ENCODE measurements around the gene TARP.

Gene TARP

GRCh38 chr7:38215115-38215514 lies 58.3 kb downstream of the TARP start:
- TF ChIP-seq, protein P1, sequence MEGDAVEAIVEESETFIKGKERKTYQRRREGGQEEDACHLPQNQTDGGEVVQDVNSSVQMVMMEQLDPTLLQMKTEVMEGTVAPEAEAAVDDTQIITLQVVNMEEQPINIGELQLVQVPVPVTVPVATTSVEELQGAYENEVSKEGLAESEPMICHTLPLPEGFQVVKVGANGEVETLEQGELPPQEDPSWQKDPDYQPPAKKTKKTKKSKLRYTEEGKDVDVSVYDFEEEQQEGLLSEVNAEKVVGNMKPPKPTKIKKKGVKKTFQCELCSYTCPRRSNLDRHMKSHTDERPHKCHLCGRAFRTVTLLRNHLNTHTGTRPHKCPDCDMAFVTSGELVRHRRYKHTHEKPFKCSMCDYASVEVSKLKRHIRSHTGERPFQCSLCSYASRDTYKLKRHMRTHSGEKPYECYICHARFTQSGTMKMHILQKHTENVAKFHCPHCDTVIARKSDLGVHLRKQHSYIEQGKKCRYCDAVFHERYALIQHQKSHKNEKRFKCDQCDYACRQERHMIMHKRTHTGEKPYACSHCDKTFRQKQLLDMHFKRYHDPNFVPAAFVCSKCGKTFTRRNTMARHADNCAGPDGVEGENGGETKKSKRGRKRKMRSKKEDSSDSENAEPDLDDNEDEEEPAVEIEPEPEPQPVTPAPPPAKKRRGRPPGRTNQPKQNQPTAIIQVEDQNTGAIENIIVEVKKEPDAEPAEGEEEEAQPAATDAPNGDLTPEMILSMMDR (IDR thresholded peaks at IDR 0.05; ENCODE audit: control extremely low read depth, extremely low read depth, low read depth, missing control alignments), result no peak
- ChIA-PET CTCF (interaction anchor here (0.7 to 4.9 kb wide), 65 partner anchors 8 to 384 kb away, joined by 3 to 103 read pairs (median 7); partner anchors contain the start of genes STARD3NL and TARP), POLR2A (no interaction called here)
- DNase-seq (ENCODE audit: extremely low spot score), result no peak

DNA sequence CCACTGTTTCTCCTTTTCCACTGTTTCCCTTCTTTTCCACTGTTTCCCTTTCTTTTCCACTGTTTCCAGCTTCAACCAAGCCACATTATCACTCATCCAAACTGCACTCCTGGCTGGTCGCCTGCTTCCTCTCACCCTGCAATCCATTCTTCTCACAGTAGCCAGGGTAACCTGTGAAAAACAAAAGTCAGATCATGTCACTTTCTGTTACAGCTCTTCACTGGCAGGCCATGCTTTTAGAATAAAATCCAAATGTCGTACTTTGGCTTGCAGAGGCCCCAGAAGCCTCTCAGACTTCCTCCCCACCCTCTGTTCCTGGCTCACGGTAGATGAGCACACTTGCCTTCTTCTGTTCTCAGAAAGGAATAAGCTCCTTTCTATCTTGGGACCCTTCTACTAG lies 61.5 kb downstream of the TARP start:
- TF ChIP-seq, protein P1 (IDR thresholded peaks at IDR 0.05; ENCODE audit: control extremely low read depth, extremely low read depth, low read depth, missing control alignments), result no peak
- no peak for DNase-seq (ENCODE audit: extremely low spot score)
- ChIA-PET CTCF (interaction anchor here (0.7 to 3.0 kb wide), 8 partner anchors 7 to 157 kb away, joined by 3 to 18 read pairs (median 5); no protein-coding TSS in a partner anchor), POLR2A (interaction anchor here (0.6 kb wide), 1 partner anchor 15 kb away, joined by 6 read pairs; no protein-coding TSS in a partner anchor)

DNA sequence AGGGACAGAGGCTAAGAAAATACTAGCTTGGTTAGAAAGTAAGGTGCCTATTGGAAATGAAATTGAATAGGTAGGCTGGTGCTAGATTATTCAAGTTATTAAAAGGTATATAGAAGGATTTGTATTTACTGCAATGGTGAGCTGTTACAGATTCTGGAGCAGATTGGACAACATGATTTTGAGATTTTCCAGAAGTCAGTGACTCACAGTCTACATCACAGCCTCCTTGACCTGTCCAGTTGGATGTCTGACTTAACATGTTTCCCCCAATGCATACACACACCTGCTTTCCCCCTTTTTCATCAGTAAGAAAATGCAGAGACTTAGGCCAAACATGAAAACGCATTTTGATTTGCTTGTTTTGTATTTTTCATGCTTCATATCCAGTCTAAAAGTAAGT lies 62.0 kb downstream of the TARP start:
- TF ChIP-seq, protein P1 (IDR thresholded peaks at IDR 0.05; ENCODE audit: control extremely low read depth, extremely low read depth, low read depth, missing control alignments), result no peak
- DNase-seq (ENCODE audit: extremely low spot score), result no peak
- POLR2A ChIA-PET, result interaction anchor here (0.6 kb wide), 1 partner anchor 14 kb away, joined by 6 read pairs; no protein-coding TSS in a partner anchor
- CTCF ChIA-PET, result interaction anchor here (0.7 to 3.0 kb wide), 8 partner anchors 8 to 158 kb away, joined by 3 to 18 read pairs (median 5); no protein-coding TSS in a partner anchor

All from GM10248 (cell line).